Fibroblast of pulmonary artery (primary cell): ENCODE measurements around the gene KREMEN1.
"Not testable (repeated sequence)": the region's sequence is repeated elsewhere in the genome, so short reads cannot be mapped to it uniquely, and the experiment has no call there.

Experiments used
- DNase-seq: peaks from one replicate; pipeline ENCODE4 v3.0.0-alpha.2; 2010; ENCODE audit warnings: low read depth
- H3K4me3 ChIP-seq: replicated peaks from 2 replicates; pipeline ENCODE4 v1.5.1; 2011; ENCODE audit warnings: low read depth, mild to moderate bottlenecking, control low read depth, low read length, moderate library complexity
- TF ChIP-seq, protein P1 (sequence below): IDR thresholded peaks from 2 replicates; pipeline ENCODE4 v1.5.1; 2011; ENCODE audit warnings: mild to moderate bottlenecking, control low read depth, low read length, inconsistent platforms; ENCODE audit errors: missing control alignments

The KREMEN1 gene

DNA sequence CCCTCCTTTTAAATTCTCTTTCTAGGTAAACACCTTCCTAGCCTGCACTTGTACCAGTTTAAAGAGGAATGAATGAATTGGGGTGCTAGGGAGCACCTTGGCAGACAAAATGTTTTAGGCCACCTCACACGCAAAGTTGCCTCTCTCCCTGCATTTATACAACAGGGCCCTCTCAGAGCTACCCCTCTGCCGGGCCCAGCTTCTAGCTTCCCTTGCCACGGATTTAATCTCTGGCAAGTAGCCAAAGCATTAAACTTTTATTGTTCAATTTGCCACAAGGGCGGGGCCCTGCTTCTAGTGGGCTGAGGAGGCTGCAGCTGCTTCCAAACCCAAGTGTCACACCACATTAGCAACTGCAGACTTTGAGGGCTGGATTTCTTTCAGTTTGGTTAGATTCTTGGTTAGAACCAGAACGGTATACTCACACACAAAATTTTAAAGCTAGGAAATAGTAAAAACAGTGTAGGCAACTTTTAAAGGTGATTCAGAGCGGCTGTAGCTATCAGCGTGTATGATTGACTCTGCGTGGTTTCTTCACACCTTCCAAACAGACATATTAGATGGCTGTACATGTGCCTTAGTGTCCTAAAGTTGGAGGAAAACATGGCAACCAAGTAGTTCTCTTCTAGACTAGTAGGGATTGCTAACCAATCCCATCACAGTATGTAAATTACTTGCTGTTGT is 6.5 kb downstream of the KREMEN1 start:
- DNase-seq, result no peak
- H3K4me3 ChIP-seq, result no peak overlapping the region
- TF ChIP-seq, protein P1, sequence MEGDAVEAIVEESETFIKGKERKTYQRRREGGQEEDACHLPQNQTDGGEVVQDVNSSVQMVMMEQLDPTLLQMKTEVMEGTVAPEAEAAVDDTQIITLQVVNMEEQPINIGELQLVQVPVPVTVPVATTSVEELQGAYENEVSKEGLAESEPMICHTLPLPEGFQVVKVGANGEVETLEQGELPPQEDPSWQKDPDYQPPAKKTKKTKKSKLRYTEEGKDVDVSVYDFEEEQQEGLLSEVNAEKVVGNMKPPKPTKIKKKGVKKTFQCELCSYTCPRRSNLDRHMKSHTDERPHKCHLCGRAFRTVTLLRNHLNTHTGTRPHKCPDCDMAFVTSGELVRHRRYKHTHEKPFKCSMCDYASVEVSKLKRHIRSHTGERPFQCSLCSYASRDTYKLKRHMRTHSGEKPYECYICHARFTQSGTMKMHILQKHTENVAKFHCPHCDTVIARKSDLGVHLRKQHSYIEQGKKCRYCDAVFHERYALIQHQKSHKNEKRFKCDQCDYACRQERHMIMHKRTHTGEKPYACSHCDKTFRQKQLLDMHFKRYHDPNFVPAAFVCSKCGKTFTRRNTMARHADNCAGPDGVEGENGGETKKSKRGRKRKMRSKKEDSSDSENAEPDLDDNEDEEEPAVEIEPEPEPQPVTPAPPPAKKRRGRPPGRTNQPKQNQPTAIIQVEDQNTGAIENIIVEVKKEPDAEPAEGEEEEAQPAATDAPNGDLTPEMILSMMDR, result no peak

DNA sequence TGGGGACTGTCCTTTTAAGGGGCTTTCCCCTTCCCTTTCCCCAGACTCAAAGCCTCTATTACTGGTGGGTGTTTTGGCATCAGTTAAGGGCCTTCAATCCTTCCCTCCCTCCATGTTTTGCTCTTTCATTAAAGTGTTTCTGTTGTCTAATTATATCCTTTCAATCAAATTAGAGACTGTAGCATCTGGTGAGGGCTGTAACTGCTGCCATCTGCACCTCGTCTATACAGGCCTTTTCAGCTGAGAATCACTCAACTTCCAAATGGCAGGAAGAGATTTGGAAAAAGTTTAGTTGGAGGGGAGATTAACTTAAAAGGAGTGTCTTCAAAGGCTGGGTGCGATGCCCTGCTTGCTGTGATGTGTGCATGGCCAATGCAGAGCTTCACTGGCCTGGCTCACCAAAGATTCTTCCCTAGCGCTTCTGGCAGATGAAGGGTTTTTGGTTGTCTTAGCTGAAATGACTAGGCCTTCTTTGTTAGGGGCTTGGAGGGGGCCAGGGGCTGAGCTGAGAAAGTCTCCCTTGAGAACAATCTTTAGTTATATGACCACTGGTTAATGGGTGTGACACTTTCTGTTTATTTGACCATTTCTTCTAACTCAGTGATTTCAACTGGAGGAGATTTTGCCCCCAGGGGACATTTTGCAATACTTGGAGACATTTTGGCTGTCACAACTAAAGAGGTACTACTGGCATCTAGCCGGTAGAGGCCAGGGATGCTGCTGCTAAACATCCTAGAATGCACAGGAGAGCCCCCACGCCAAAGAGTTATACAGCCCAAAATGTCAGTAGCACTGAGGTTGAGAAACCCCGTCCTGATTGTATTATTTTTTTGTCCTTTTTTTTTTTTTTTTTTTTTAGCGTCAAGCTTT is 7.5 kb downstream of the KREMEN1 start:
- DNase-seq, result no peak
- TF ChIP-seq, protein P1, result no peak
- no peak overlapping the region for H3K4me3 ChIP-seq

DNA sequence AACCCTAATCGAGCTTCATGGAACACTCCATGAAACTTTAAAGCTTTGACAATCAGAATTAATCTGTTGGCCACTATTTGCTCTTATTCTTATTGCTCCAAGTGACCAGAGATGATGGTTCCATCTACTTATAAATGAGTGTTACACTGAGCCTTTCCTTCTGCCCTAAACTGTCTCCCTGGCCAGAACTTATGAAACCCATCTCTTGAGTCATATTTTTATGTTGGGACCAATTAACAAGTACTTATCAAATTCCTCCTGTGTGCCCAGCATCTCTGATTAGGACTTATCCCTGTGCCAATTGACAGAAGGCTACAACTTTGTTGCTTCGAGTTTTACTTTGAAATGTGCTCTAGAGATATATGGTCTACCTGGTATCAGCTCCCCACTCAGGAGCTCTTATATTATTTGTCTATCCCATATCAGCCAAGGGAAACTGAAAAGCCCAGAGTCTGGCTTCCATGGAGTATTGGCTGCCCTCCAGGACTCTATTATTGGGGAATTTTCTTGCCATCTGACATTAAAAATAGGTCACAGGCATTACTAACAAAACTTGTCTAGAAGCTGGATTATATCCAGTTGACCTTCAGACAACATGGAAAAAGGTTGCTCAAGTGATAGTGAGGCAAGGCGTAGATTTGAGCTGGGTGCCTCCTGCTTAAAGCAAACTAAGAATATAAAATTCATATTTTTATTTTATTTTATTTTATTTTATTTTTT is 8.8 kb downstream of the KREMEN1 start:
- TF ChIP-seq, protein P1, result no peak
- peak; percentile 37 for DNase-seq
- H3K4me3 ChIP-seq, result no peak overlapping the region

DNA sequence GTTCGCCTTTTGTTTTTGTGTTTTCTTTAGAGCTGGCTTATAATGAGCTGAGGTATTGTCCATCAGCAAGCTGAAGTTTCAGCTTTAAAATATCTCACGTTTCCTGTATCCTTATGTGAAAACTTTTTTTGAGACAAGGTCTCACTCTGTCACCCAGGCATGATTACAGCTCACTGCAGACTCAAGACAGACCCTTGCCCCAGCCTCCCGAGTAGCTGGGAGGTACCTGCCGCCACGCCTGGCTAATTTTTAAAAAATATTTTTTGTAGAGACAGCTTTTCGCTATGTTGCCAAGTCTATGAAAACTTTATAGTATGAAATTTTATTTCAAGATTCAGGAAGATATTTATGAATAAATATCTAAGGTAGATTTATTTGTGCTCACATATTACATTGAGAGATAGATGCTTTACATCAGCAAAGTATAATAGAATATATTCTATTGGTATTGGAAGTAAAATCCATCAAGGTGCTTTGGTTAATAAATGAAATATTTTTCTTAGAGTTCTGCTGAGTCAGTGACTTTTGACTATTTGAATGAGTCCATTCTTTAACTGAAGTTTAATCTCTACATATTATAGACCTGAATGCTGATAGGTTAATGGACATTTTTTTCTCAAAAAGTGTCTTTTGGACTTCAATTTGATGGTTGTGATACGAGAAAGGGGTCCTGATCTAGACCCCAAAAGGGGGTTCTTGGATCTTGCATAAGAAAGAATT is 10.2 kb downstream of the KREMEN1 start:
- no peak for DNase-seq
- no peak overlapping the region for H3K4me3 ChIP-seq
- TF ChIP-seq, protein P1, result no peak

DNA sequence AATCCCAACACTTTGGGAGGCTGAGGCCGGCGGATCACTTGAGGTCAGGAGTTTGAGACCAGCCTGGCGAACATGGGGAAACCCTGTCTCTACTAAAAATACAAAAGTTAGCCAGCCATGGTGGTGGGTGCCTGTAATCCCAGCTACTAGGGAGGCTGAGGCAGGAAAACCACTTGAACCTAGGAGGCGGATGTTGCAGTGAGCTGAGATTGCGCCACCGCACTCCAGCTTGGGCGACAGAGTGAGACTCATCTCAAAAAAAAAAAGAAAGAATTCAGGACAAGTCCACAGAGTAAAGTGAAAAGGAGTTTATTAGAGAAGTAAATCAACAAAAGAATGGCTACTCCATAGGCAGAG is 10.7 kb downstream of the KREMEN1 start:
- not testable (repeated sequence) for DNase-seq

DNA sequence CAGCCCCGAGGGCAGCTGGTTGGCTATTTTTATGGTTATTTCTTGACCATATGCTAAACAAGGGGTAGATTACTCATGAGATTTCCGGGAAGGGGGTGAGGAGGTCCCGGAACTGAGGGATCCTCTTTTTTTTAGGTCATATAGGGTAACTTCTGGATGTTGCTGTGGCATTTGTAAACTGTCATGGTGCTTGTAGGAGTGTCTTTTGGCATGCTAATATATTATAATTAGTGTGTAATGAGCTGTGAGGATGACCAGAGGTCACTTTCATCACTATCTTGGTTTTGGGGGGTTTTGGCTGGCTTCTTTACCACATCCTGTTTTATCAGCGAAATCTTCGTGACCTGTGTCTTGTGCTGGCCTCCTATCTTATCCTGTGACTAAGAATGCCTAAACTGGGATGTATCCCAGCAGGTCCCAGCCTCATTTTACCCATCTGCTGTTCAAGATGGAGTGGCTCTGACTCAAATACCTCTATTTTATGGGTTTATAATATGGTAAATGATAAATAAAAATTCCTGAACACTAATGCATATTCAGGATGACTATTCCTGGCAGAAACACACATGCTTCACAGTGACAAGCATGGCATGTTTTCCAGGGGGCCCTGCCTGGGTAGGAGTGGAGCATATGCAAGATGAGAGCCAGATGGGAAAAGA is 11.2 kb downstream of the KREMEN1 start:
- H3K4me3 ChIP-seq, result no peak overlapping the region
- TF ChIP-seq, protein P1, result no peak
- no peak for DNase-seq

More for the DNA sequence above, 10.7 kb downstream of the KREMEN1 start:
- H3K4me3 ChIP-seq, result not testable (repeated sequence)
